ENCODE measurements around the gene CYBA. TPM values are rescaled to one million over a fixed set of nuclear protein-coding genes. Genes with fewer than 3 reads are reported as not detected.
A peak's percentile ranks its signal among the peaks of the same experiment; 100 is the strongest.

CYBA gene
- total and polyA plus RNA-seq, 2 of the 13 experiments (the other 11 are each of a cell fraction or from before 2014, with no cell fraction given) = 196 to 250 TPM

DNA sequence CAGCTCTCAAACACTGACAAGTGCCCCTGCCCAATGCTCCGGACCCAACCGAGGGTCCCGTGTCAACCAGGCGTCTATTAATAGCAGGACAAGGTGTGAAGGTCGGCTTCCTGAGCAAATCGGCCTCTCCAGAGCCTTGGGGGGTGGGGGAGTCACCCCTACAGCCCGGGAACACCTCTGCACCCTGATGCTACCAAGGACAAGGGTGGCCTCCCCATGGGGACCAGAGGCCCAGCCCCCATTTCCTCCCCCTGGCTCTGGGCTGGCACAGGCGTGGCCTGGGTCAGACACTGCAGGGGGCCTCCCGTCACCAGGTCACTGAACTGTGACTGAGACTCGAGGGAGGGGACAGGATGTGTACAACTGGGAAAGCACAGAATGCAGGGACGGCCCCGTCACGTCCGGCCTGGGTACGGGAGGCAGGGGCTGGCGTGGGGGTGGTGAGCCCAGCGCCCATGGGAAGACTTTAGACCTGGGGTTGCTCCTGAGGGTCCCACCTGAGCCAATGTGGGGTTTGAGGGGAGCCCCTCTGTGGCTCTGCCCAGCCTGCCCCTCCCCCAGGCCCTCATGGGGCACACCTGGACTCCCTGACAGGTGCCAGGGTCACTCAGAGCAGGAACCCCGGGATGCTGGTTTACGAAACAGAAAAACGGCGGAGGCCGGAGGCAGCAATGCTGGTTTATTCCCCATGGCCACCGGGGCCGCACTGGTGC lies 579 bp upstream of the CYBA start (continued):
- no peak for TF ChIP-seq ZNF180 (CRISPR knock-in tag; IDR thresholded peaks at IDR 0.05; ENCODE audit: borderline replicate concordance, low read depth)
- TF ChIP-seq, protein P1, sequence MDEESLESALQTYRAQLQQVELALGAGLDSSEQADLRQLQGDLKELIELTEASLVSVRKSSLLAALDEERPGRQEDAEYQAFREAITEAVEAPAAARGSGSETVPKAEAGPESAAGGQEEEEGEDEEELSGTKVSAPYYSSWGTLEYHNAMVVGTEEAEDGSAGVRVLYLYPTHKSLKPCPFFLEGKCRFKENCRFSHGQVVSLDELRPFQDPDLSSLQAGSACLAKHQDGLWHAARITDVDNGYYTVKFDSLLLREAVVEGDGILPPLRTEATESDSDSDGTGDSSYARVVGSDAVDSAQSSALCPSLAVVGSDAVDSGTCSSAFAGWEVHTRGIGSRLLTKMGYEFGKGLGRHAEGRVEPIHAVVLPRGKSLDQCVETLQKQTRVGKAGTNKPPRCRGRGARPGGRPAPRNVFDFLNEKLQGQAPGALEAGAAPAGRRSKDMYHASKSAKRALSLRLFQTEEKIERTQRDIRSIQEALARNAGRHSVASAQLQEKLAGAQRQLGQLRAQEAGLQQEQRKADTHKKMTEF (CRISPR knock-in tag; IDR thresholded peaks at IDR 0.05) = peak; percentile 94
- TF ChIP-seq RELA (CRISPR knock-in tag; IDR thresholded peaks at IDR 0.05) = no peak; the same call in 1 of the 2 replicates
- TF ChIP-seq NONO (IDR thresholded peaks at IDR 0.05) = no peak
- TF ChIP-seq NONO (CRISPR knock-in tag; conservative IDR thresholded peaks at IDR 0.05) = peak; percentile 89
- peak; percentile 30 for TF ChIP-seq ZNF781 (CRISPR knock-in tag; IDR thresholded peaks at IDR 0.05; ENCODE audit: borderline replicate concordance, not compliant biosample characterization)
- TF ChIP-seq PPARG (CRISPR knock-in tag; conservative IDR thresholded peaks at IDR 0.05) = peak; percentile 74; the same call in 1 of the 2 replicates
- TF ChIP-seq, protein P2, sequence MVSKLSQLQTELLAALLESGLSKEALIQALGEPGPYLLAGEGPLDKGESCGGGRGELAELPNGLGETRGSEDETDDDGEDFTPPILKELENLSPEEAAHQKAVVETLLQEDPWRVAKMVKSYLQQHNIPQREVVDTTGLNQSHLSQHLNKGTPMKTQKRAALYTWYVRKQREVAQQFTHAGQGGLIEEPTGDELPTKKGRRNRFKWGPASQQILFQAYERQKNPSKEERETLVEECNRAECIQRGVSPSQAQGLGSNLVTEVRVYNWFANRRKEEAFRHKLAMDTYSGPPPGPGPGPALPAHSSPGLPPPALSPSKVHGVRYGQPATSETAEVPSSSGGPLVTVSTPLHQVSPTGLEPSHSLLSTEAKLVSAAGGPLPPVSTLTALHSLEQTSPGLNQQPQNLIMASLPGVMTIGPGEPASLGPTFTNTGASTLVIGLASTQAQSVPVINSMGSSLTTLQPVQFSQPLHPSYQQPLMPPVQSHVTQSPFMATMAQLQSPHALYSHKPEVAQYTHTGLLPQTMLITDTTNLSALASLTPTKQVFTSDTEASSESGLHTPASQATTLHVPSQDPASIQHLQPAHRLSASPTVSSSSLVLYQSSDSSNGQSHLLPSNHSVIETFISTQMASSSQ (IDR thresholded peaks at IDR 0.05; ENCODE audit: low read depth) = no peak; the same call in 1 of the 2 replicates
- TF ChIP-seq, protein P2 (CRISPR knock-in tag; IDR thresholded peaks at IDR 0.05; ENCODE audit: borderline replicate concordance) = peak; percentile 86; the same call in 1 of the 2 replicates
- TF ChIP-seq MTA1 (CRISPR knock-in tag; IDR thresholded peaks at IDR 0.05; ENCODE audit: borderline replicate concordance) = peak; percentile 73
- peak; percentile 93 for TF ChIP-seq SPEN (CRISPR knock-in tag; IDR thresholded peaks at IDR 0.05; ENCODE audit: low read depth)
- TF ChIP-seq ZNF75D (CRISPR knock-in tag; IDR thresholded peaks at IDR 0.05; ENCODE audit: borderline replicate concordance) = no peak
- TF ChIP-seq PRPF4 (IDR thresholded peaks at IDR 0.05; ENCODE audit: low read depth, low read length, poor library complexity, severe bottlenecking) = no peak
- 0 out of 2 replicates have a peak, but pooled peaks have one; percentile 71 for TF ChIP-seq AFF4 (CRISPR knock-in tag; IDR thresholded peaks at IDR 0.05)
- no peak for TF ChIP-seq MBNL3 (CRISPR knock-in tag; conservative IDR thresholded peaks at IDR 0.05)
- TF ChIP-seq SIX1 (CRISPR knock-in tag; IDR thresholded peaks at IDR 0.05; ENCODE audit: borderline replicate concordance) = no peak
- TF ChIP-seq ZFP1 (CRISPR knock-in tag; IDR thresholded peaks at IDR 0.05) = peak; percentile 94
- TF ChIP-seq ZSCAN30 (CRISPR knock-in tag; IDR thresholded peaks at IDR 0.05) = peak; percentile 87
- TF ChIP-seq ZNF644 (CRISPR knock-in tag; IDR thresholded peaks at IDR 0.05; ENCODE audit: low read depth) = no peak
- TF ChIP-seq PBX2 (CRISPR knock-in tag; IDR thresholded peaks at IDR 0.05) = no peak
